Measurements from ENCODE around the gene KCND3. TPM values are rescaled to one million over a fixed set of nuclear protein-coding genes. Genes with fewer than 3 reads are reported as not detected.

The KCND3 gene
- total RNA-seq, 1 experiment from 2014 or later, result 0.15 TPM

GRCh38 chr1:111802984-111803383 lies 186.5 kb downstream of the KCND3 start:
- no peak overlapping the region for H4K91ac ChIP-seq (ENCODE audit: insufficient read length, low read depth, low read length)
- no peak overlapping the region for H3K14ac ChIP-seq (ENCODE audit: insufficient read depth, low read length)
- H3K23ac ChIP-seq (ENCODE audit: insufficient read length, low read depth, low read length), result no peak overlapping the region
- WGBS (ENCODE audit: extremely low coverage, insufficient read length, low lambda C conversion rate), result no CpG with 5 or more reads among the region's 5 CpGs
- H3T11ph ChIP-seq (ENCODE audit: low read length), result no peak overlapping the region
- no peaks in the 10 kb centered on the region for H3K79me1 ChIP-seq (ENCODE audit: insufficient read depth, low read depth, low read length, poor library complexity, severe bottlenecking)
- H2AFZ ChIP-seq (ENCODE audit: low read length), result no peak overlapping the region
- no peaks in the 10 kb centered on the region for H4K20me1 ChIP-seq (ENCODE audit: control insufficient read depth, insufficient read depth, insufficient read length)
- peaks cover 0 to 3% of the 10 kb centered on the region in 2 experiments; a peak in 1 of 4 replicates for H3K4me1 Mint-ChIP-seq
- H2BK20ac ChIP-seq (ENCODE audit: low read depth, low read length, poor library complexity, severe bottlenecking), result no peak overlapping the region
- no peaks in the 10 kb centered on the region for H3K23me2 ChIP-seq (ENCODE audit: insufficient read length, low read depth, low read length, poor library complexity, severe bottlenecking)
- no peaks in the 10 kb centered on the region for H3K9me3 ChIP-seq (ENCODE audit: control insufficient read depth, low read depth, low read length)
- no peak overlapping the region for H3K4ac ChIP-seq (ENCODE audit: low read depth, low read length)
- 0 out of 7 replicates have a peak, but pooled peaks cover 0 to 2% (median 0%) of the 10 kb centered on the region in 3 experiments for H3K36me3 Mint-ChIP-seq (ENCODE audit: insufficient read depth in 1 of 3, low read depth in 3 of 3)
- no peak overlapping the region for H2AK5ac ChIP-seq (ENCODE audit: insufficient read length, low read length)
- no peak overlapping the region for H3K9ac ChIP-seq (ENCODE audit: extremely low read depth, insufficient read length, low read length)
- H3K4me3 Mint-ChIP-seq, result no peak overlapping the region
- peaks cover 3% of the 10 kb centered on the region in 2 experiments; a peak in 3 of 5 replicates for H3K9me3 Mint-ChIP-seq
- H2BK5ac ChIP-seq (ENCODE audit: insufficient read length, low read length), result no peak overlapping the region
- no peak overlapping the region for H2BK15ac ChIP-seq (ENCODE audit: low read depth, low read length)
- DNase-seq, result no peak
- no peak overlapping the region for H3K27ac Mint-ChIP-seq
- no peak overlapping the region for H3K27ac ChIP-seq (ENCODE audit: insufficient read length, low read depth, low read length)
- H3K56ac ChIP-seq (ENCODE audit: insufficient read length, low read depth, low read length), result no peak overlapping the region
- TF ChIP-seq CTCF (conservative IDR thresholded peaks at IDR 0.05), result no peak
- no peaks in the 10 kb centered on the region for H3K27me3 ChIP-seq (ENCODE audit: insufficient read depth, low read length)
- no peak overlapping the region for H4K8ac ChIP-seq (replicated peaks; ENCODE audit: insufficient read length, low read depth, low read length)
- no peak overlapping the region for H3K18ac ChIP-seq (ENCODE audit: insufficient read length, low read depth, low read length)
- H3K4me2 ChIP-seq (ENCODE audit: insufficient read depth, insufficient read length, low read length), result no peak overlapping the region
- no peaks in the 10 kb centered on the region for H3K79me2 ChIP-seq (ENCODE audit: insufficient read depth, low read length)
- no peak overlapping the region for H2BK12ac ChIP-seq (ENCODE audit: insufficient read length, low read depth, low read length)
- no peak overlapping the region for H2BK120ac ChIP-seq (ENCODE audit: low read depth, low read length, poor library complexity, severe bottlenecking)
- H3K27me3 Mint-ChIP-seq (ENCODE audit: low read depth), result peaks cover 4% of the 10 kb centered on the region; the same call in 1 of the 2 replicates
- no peaks in the 10 kb centered on the region for H3K4me1 ChIP-seq (ENCODE audit: insufficient read depth, low read length)
- no peak overlapping the region for H4K5ac ChIP-seq (ENCODE audit: insufficient read length, low read depth, low read length)

Measured in H9 (cell line).